Liver (tissue), 9 donors: ENCODE data around the gene IFT122. TPM values are rescaled to one million over a fixed set of nuclear protein-coding genes. Genes with fewer than 3 reads are reported as not detected.

ENCODE experiments used
- DNase-seq: peaks from one replicate; pipeline ENCODE4 v3.0.0-alpha.2; 2017; ENCODE audit warnings: low spot score
- H3K27ac ChIP-seq, 2 donors: one replicate each; pipeline ENCODE4 v1.7.0; 2013; ENCODE audit warnings: inconsistent platforms in 2 of 2, low read length in 2 of 2, control low read depth in 1 of 2, low read depth in 1 of 2, mild to moderate bottlenecking in 1 of 2
- H3K27me3 ChIP-seq, 4 donors: one replicate each; pipeline versions ENCODE4 v1.6.1 to v1.7.0; 2013; ENCODE audit warnings: low read length in 3 of 4, inconsistent platforms in 1 of 4, mild to moderate bottlenecking in 1 of 4, moderate library complexity in 1 of 4; ENCODE audit not compliant: control insufficient read depth in 4 of 4, insufficient read depth in 4 of 4
- H3K36me3 ChIP-seq, 4 donors: one replicate each; pipeline versions ENCODE4 v1.6.1 to v1.7.0; 2013; ENCODE audit warnings: low read length in 3 of 4, mild to moderate bottlenecking in 3 of 4, low read depth in 1 of 4, moderate library complexity in 1 of 4; ENCODE audit not compliant: control insufficient read depth in 4 of 4, insufficient read depth in 3 of 4
- H3K4me1 ChIP-seq, 4 donors: one replicate each; pipeline versions ENCODE4 v1.6.1 to v1.7.0; 2013; ENCODE audit warnings: low read length in 3 of 4, mild to moderate bottlenecking in 3 of 4, moderate library complexity in 1 of 4; ENCODE audit not compliant: control insufficient read depth in 4 of 4, insufficient read depth in 4 of 4
- H3K4me3 ChIP-seq, 3 donors: one replicate each; pipeline versions ENCODE4 v1.6.1 to v1.7.0; 2013; ENCODE audit warnings: low read length in 3 of 3, control low read depth in 1 of 3, low read depth in 1 of 3, mild to moderate bottlenecking in 1 of 3
- H3K9ac ChIP-seq, 2 donors: one replicate each; pipeline ENCODE4 v1.7.0; 2013; ENCODE audit warnings: low read length in 2 of 2, mild to moderate bottlenecking in 2 of 2, moderate library complexity in 2 of 2, control low read depth in 1 of 2, low read depth in 1 of 2
- H3K9me3 ChIP-seq, 4 donors: one replicate each; pipeline versions ENCODE4 v1.6.1 to v1.7.0; 2013; ENCODE audit warnings: low read length in 3 of 4; ENCODE audit not compliant: control insufficient read depth in 4 of 4
- EGR1 ChIP-seq, 2 donors: IDR thresholded peaks; 2 replicates each; pipeline ENCODE4 v1.6.1; 2016 to 2018; ENCODE audit warnings: antibody characterized with exemption in 2 of 2, low read depth in 2 of 2
- FOXA1 ChIP-seq: IDR thresholded peaks from 2 replicates; pipeline ENCODE4 v1.6.1; 2016; ENCODE audit warnings: antibody characterized with exemption
- FOXA2 ChIP-seq: IDR thresholded peaks from 2 replicates; pipeline ENCODE4 v1.6.1; 2016; ENCODE audit warnings: antibody characterized with exemption
- HNF4A ChIP-seq, 2 donors: conservative IDR thresholded peaks; 2 replicates each; pipeline ENCODE4 v1.6.1; 2016; ENCODE audit warnings: antibody characterized with exemption in 2 of 2, mild to moderate bottlenecking in 2 of 2
- HNF4G ChIP-seq: IDR thresholded peaks from 2 replicates; pipeline ENCODE4 v1.6.1; 2016; ENCODE audit warnings: antibody characterized with exemption
- JUND ChIP-seq, 2 donors: IDR thresholded peaks; 2 replicates each; pipeline ENCODE4 v1.6.1; 2016; ENCODE audit warnings: antibody characterized with exemption in 2 of 2
- MAX ChIP-seq: IDR thresholded peaks from 2 replicates; pipeline ENCODE4 v1.6.1; 2016; ENCODE audit warnings: antibody characterized with exemption
- NR2F2 ChIP-seq: IDR thresholded peaks from 2 replicates; pipeline ENCODE4 v1.6.1; 2016; ENCODE audit warnings: antibody characterized with exemption
- RAD21 ChIP-seq, 2 donors: IDR thresholded peaks; 2 replicates each; pipeline ENCODE4 v1.6.1; 2016; ENCODE audit warnings: antibody characterized with exemption in 2 of 2, mild to moderate bottlenecking in 2 of 2
- REST ChIP-seq: IDR thresholded peaks from 2 replicates; pipeline ENCODE4 v1.6.1; 2016; ENCODE audit warnings: antibody characterized with exemption, mild to moderate bottlenecking
- RXRA ChIP-seq, 2 donors: IDR thresholded peaks; 2 replicates each; pipeline ENCODE4 v1.6.1; 2017 to 2018; ENCODE audit warnings: antibody characterized with exemption in 2 of 2, mild to moderate bottlenecking in 1 of 2
- SP1 ChIP-seq: IDR thresholded peaks from 2 replicates; pipeline ENCODE4 v1.6.1; 2018; ENCODE audit warnings: antibody characterized with exemption, mild to moderate bottlenecking
- YY1 ChIP-seq: IDR thresholded peaks from 2 replicates; pipeline ENCODE4 v1.6.1; 2016; ENCODE audit warnings: antibody characterized with exemption, mild to moderate bottlenecking
- WGBS: extraction: QIAGEN DNeasy Blood & Tissue Kit; methylation state at CpG from one replicate; pipeline ENCODE4 v1.1.7; 2013; 5-methylcytosine and 5-hydroxymethylcytosine counted together
- polyA plus RNA-seq, 2 donors: library from polyadenylated mRNA; stranded (reverse) in 1 of 2; unstranded in 1 of 2; fragments of 200-250 nt in 1 of 2; fragments of >200 nt in 1 of 2; fragmentation: Nextera tagmentation in 1 of 2; extraction: Ambion mirVana in 1 of 2; gene quantifications; one replicate each; pipeline versions ENCODE4 v1.2.1 to v1.2.3, GENCODE V29; 2013 to 2015
- total RNA-seq, 2 donors: library from RNA; depleted of rRNA; stranded (reverse); fragments of >200 nt; gene quantifications; one replicate each; pipeline ENCODE4 v1.2.3, GENCODE V29; 2014
- donor health status: healthy.
- donor health status: healthy.
- donor health status: healthy.
- donor health status: healthy.
- donor health status: healthy.

IFT122 gene
- total and polyA plus RNA-seq, 4 donors = 3.3 to 25.8 (median 10.6) TPM

GRCh38 chr3:129421236-129421883, 18.7 kb upstream of the IFT122 start:
- peaks cover 0 to 5% (median 2%) of the 10 kb centered on the region in 4 donors for H3K4me1 ChIP-seq
- H3K9ac ChIP-seq = no peak overlapping the region
- H3K9me3 ChIP-seq = no peaks in the 10 kb centered on the region
- no peaks in the 10 kb centered on the region for H3K27me3 ChIP-seq
- H3K36me3 ChIP-seq = no peaks in the 10 kb centered on the region
- TF ChIP-seq FOXA1 (no peak), YY1 (no peak), MAX (no peak)
- DNase-seq = no peak
- 96% methylated on average over 12 of the region's 12 CpGs for WGBS
- no peak overlapping the region for H3K4me3 ChIP-seq
- no peak overlapping the region for H3K27ac ChIP-seq

GRCh38 chr3:129421988-129422745, 17.9 kb upstream of the IFT122 start:
- Histone ChIP-seq H3K4me1 (peaks cover 0 to 5% (median 2%) of the 10 kb centered on the region in 4 donors), H3K9ac (no peak overlapping the region), H3K4me3 (no peak overlapping the region), H3K36me3 (no peaks in the 10 kb centered on the region), H3K9me3 (no peaks in the 10 kb centered on the region), H3K27ac (no peak overlapping the region), H3K27me3 (no peaks in the 10 kb centered on the region)
- TF ChIP-seq RAD21 (IDR thresholded peaks at IDR 0.05) = peak; percentile 26 to 42
- TF ChIP-seq REST = no peak
- WGBS = 88% methylated on average over 6 of the region's 6 CpGs
- no peak for DNase-seq

GRCh38 chr3:129422897-129423296, 17.1 kb upstream of the IFT122 start:
- WGBS = 93% methylated on average over 1 of the region's 1 CpG
- no peak for DNase-seq
- H3K27ac ChIP-seq = no peak overlapping the region

More at GRCh38 chr3:129422897-129423296, 17.1 kb upstream of the IFT122 start:
- Histone ChIP-seq H3K36me3 (no peaks in the 10 kb centered on the region), H3K27me3 (no peaks in the 10 kb centered on the region), H3K4me3 (no peak overlapping the region), H3K9ac (no peak overlapping the region), H3K4me1 (peaks cover 2 to 9% (median 4%) of the 10 kb centered on the region in 4 donors), H3K9me3 (no peaks in the 10 kb centered on the region)
- TF ChIP-seq FOXA2 (no peak), RXRA (IDR thresholded peaks at IDR 0.05) (no peak), MAX (no peak), REST (no peak), FOXA1 (no peak), JUND (IDR thresholded peaks at IDR 0.05) (no peak), RAD21 (IDR thresholded peaks at IDR 0.05) (no peak), SP1 (no peak), EGR1 (IDR thresholded peaks at IDR 0.05; ENCODE audit: low read depth in 2 of 2) (no peak), HNF4A (conservative IDR thresholded peaks at IDR 0.05) (no peak), YY1 (no peak), NR2F2 (no peak), HNF4G (no peak)
